Progenitor cell of endocrine pancreas (in vitro differentiated cells): ENCODE measurements around the gene BMPR1B. TPM values are rescaled to one million over a fixed set of nuclear protein-coding genes. Genes with fewer than 3 reads are reported as not detected.

Experiments used
- DNase-seq: peaks from one replicate; pipeline ENCODE4 v3.0.0; 2021; ENCODE audit warnings: low spot score; ENCODE audit not compliant: unreplicated experiment
- H3K27ac Mint-ChIP-seq: 2 replicates; pipeline ENCODE4 v1.8.0; 2021; ENCODE audit warnings: mild to moderate bottlenecking, moderate library complexity, mixed read lengths
- H3K27me3 Mint-ChIP-seq: 2 replicates; pipeline ENCODE4 v1.8.0; 2021; ENCODE audit warnings: mixed read lengths
- H3K36me3 Mint-ChIP-seq: 2 replicates; pipeline ENCODE4 v1.8.0; 2022; ENCODE audit warnings: mixed read lengths; ENCODE audit not compliant: insufficient read depth
- H3K4me1 Mint-ChIP-seq: 2 replicates; pipeline ENCODE4 v1.8.0; 2021; ENCODE audit warnings: low read depth, mixed read lengths
- H3K4me3 Mint-ChIP-seq: 2 replicates; pipeline ENCODE4 v1.8.0; 2021; ENCODE audit warnings: low read depth, mild to moderate bottlenecking, moderate library complexity, mixed read lengths
- H3K9me3 Mint-ChIP-seq: 2 replicates; pipeline ENCODE4 v1.8.0; 2021; ENCODE audit warnings: low read depth, mixed read lengths
- CTCF ChIP-seq: fragments of 200-600 bp; sonication (generic); IDR thresholded peaks from one replicate; pipeline ENCODE4 v1.5.0; 2021; ENCODE audit warnings: antibody characterized with exemption, mild to moderate bottlenecking; ENCODE audit not compliant: unreplicated experiment
- total RNA-seq: library from RNA; stranded (reverse); gene quantifications from 2 replicates; pipeline ENCODE4 v1.2.1, GENCODE V29; 2021

Gene BMPR1B
- total RNA-seq, 1 donor from 2014 or later, result 21.1 TPM

DNA sequence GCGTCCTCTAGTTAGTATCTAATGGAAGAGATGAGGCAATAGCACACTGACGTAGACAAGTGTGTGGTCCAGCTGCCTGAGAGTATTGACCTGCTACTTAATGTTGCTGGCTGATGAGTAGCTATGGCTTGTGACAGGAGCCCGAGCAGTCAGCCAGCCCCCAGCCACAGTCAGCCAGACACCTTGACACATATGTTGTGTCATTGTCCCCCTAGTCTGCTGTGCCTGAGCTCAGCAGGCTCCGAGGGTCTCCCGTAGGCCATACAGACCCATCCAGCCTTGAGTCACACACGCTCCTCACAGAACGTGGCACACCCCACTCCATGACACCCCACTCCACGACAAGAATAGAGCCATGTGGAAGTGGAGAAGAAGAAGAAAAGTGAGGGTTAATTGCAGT, 428.9 kb downstream of the BMPR1B start:
- Mint-ChIP-seq H3K36me3 (peaks cover 34% of the 10 kb centered on the region), H3K27ac (peak overlapping the region; percentile 84), H3K27me3 (no peaks in the 10 kb centered on the region), H3K4me3 (no peak overlapping the region), H3K4me1 (peaks cover 34% of the 10 kb centered on the region), H3K9me3 (peaks cover 3% of the 10 kb centered on the region)
- TF ChIP-seq CTCF, result no peak
- no peak for DNase-seq

DNA sequence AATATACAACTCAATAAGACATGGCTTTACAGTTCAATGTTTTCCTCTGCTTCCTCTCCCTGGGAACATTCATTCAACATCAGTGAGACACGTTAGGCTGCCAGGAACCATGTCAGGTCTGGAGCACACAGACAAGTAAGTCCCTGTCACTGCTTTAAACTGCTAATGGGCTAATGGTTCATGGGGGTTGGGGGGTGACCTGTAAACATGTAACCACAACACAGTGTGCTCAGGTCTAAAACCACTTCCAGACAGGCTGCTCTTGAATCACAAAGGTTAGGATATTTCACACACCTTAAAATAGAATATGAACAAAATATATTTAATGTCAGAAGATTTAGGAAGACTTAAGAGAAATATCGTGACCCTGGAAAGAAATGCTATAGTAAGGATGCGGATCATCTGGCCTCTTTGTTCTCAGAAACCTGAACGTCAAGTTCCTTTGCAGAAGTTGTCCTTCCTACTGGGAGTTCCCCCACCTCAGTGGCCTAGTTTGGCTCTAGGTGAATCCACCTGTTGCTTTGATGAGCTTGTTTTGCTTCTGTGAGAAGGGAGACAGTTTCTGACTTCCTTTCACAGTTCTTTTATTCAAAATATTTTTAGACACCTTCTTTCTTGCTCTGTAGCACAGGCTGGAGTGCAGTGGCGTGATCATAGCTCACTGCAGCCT, 431.1 kb downstream of the BMPR1B start:
- Mint-ChIP-seq H3K36me3 (peaks cover 30% of the 10 kb centered on the region), H3K27ac (no peak overlapping the region), H3K4me3 (no peak overlapping the region), H3K4me1 (peaks cover 22% of the 10 kb centered on the region), H3K9me3 (peaks cover 3% of the 10 kb centered on the region), H3K27me3 (peaks cover 4% of the 10 kb centered on the region)
- no peak for TF ChIP-seq CTCF
- no peak for DNase-seq

- no peak for TF ChIP-seq CTCF
- H3K4me1 Mint-ChIP-seq, result peaks cover 20% of the 10 kb centered on the region
- peaks cover 39% of the 10 kb centered on the region for H3K36me3 Mint-ChIP-seq
- H3K9me3 Mint-ChIP-seq, result peaks cover 3% of the 10 kb centered on the region
- no peak for DNase-seq
- no peak overlapping the region for H3K4me3 Mint-ChIP-seq
- peaks cover 6% of the 10 kb centered on the region for H3K27me3 Mint-ChIP-seq
- H3K27ac Mint-ChIP-seq, result peak overlapping the region; percentile 10
Observed at GRCh38 chr4:95190751-95191436, 433.1 kb downstream of the BMPR1B start.

- no peak for TF ChIP-seq CTCF
- peaks cover 38% of the 10 kb centered on the region for H3K36me3 Mint-ChIP-seq
- H3K4me1 Mint-ChIP-seq, result peaks cover 19% of the 10 kb centered on the region
- no peak overlapping the region for H3K27ac Mint-ChIP-seq
- peaks cover 3% of the 10 kb centered on the region for H3K9me3 Mint-ChIP-seq
- H3K27me3 Mint-ChIP-seq, result peaks cover 6% of the 10 kb centered on the region
- H3K4me3 Mint-ChIP-seq, result no peak overlapping the region
- no peak for DNase-seq
Observed at GRCh38 chr4:95191537-95191936, 433.8 kb downstream of the BMPR1B start.

DNA sequence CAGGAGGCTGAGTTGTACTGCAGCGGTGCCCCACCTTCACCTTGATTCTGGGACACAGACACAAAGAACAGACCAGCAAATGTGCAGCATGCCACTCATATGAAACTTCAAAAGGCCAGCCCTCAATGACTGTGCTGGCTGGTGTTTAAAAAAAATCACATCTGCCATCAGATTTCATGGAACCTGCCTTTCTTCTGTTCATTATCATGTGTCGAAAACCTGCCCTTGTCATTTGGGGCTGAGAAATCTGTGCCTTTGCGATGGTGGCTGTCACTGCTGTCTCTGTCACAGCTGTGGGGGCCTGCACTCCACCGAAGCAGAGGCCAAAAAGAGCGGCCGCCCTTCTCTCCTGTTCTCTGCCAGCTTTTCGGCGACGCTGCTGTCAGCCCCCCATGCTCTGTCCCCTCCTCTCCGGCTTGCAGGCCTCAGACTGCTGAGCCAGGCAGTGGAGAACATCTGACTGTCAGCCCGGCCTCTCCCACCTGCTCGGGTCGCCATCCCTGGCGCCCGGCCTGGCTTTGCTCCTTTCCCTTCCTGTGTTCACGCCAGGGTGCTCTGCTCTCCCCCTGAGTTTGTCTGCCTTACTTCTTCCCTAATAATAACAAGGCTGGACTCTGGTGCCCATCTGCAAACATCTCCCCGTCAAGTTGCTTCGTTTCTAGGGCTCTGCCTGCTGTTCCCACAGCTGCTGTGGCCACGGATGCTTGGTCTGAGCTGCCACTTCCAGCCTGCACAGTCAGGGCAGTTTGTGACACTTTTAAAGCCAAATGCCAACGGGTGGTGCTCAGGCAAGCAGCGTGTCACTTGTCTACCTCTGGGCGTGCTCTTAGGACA, 435.9 kb downstream of the BMPR1B start:
- H3K4me1 Mint-ChIP-seq, result peaks cover 9% of the 10 kb centered on the region
- H3K9me3 Mint-ChIP-seq, result peaks cover 3% of the 10 kb centered on the region
- H3K36me3 Mint-ChIP-seq, result peaks cover 40% of the 10 kb centered on the region
- H3K4me3 Mint-ChIP-seq, result no peak overlapping the region
- peak overlapping the region; percentile 26 for H3K27ac Mint-ChIP-seq
- H3K27me3 Mint-ChIP-seq, result peaks cover 6% of the 10 kb centered on the region
- no peak for DNase-seq
- no peak for TF ChIP-seq CTCF
